Coronary artery (tissue), 2 donors: ENCODE data around the gene ADH1A.
A peak's percentile ranks its signal among the peaks of the same experiment; 100 is the strongest.
"Not testable (repeated sequence)": the region's sequence is repeated elsewhere in the genome, so short reads cannot be mapped to it uniquely, and the experiment has no call there.

ENCODE experiments used
- DNase-seq: peaks from one replicate; pipeline ENCODE4 v3.0.0-alpha.2; 2017; ENCODE audit warnings: low spot score
- H3K27ac ChIP-seq, 2 donors: fragments of 200-600 bp; sonication (generic); one replicate each; pipeline ENCODE4 v1.5.1; 2016 to 2019
- H3K4me3 ChIP-seq: fragments of 200-600 bp; sonication (generic); 2 replicates; pipeline ENCODE4 v1.5.1; 2016; ENCODE audit warnings: mild to moderate bottlenecking, moderate library complexity
- CTCF ChIP-seq: fragments of 200-600 bp; sonication (generic); IDR thresholded peaks from one replicate; pipeline ENCODE4 v1.5.1; 2019; ENCODE audit warnings: antibody characterized with exemption

Gene ADH1A

GRCh38 chr4:99252746-99253145, 38.0 kb downstream of the ADH1A start:
- no peak overlapping the region for H3K27ac ChIP-seq
- H3K4me3 ChIP-seq: no peak overlapping the region
- no peak for DNase-seq
- no peak for TF ChIP-seq CTCF

DNA sequence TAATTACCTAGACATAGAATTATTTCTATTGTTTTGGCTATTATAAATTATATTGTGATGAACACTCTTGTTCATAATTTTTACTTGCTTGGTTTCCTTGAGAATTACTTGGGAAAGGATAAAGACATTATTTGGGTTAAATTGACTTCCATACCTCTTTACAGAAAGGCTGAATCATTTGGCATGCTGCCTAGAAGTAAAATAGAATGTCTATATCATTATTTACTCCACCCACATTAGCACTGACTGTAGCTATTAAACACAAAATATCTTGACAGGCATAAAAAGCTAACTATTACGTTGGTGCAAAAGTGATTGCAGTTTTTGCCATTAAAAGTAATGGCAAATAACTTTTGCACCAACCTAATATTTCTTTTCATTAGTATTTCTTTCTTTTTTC, 42.1 kb downstream of the ADH1A start:
- TF ChIP-seq CTCF: no peak
- no peak overlapping the region for H3K27ac ChIP-seq
- no peak for DNase-seq

GRCh38 chr4:99235955-99236354, 54.8 kb downstream of the ADH1A start:
- H3K27ac ChIP-seq: no peak overlapping the region
- H3K4me3 ChIP-seq: no peak overlapping the region
- TF ChIP-seq CTCF: no peak
- no peak for DNase-seq

More for the DNA sequence above, 42.1 kb downstream of the ADH1A start:
- no peak overlapping the region for H3K4me3 ChIP-seq

- DNase-seq: no peak
- no peak for TF ChIP-seq CTCF
- Histone ChIP-seq H3K4me3 (no peak overlapping the region), H3K27ac (peak overlapping the region in 1 of 2 donors; percentile 6)
Observed at GRCh38 chr4:99234331-99235010, 56.3 kb downstream of the ADH1A start.

DNA sequence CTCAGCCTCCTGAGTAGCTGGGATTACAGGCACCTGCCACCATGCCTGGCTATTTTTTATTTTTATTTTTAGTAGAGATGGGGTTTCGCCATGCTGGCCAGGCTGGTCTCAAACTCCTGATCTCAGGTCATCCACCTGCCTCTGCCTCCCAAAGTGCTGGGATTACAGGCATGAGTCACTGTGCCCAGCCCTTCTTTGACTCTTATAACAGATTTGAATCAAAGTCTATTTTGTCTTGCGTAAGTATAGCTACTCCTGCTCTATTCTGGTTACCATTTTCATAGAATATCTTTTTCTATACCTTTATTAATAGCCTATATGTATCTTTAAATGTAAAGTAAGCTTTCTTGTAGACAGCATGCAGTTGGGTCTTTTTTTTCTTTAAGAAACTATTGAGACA, 57.4 kb downstream of the ADH1A start:
- not testable (repeated sequence) for H3K27ac ChIP-seq, DNase-seq, H3K4me3 ChIP-seq

- not testable (repeated sequence) for DNase-seq, H3K27ac ChIP-seq, H3K4me3 ChIP-seq
Observed at GRCh38 chr4:99228706-99229105, 62.1 kb downstream of the ADH1A start.

DNA sequence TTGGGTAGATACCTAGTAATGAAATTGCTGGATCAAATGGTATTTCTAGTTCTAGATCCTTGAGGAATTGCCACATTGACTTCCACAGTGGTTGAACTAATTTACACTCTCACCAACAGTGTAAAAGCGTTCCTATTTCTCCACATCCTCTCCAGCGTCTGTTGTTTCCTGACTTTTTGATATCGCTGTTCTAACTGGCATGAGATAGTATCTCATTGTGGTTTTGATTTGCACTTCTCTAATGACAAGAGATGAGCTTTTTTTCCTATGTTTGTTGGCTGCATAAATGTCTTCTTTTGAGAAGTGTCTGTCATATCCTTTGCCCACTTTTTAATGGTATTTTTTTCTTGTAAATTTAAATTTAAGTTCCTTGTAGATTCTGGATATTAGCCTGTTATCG, 63.1 kb downstream of the ADH1A start:
- H3K27ac ChIP-seq, DNase-seq, H3K4me3 ChIP-seq: not testable (repeated sequence)
